ENCODE data around the gene TBRG4.

The TBRG4 gene

DNA sequence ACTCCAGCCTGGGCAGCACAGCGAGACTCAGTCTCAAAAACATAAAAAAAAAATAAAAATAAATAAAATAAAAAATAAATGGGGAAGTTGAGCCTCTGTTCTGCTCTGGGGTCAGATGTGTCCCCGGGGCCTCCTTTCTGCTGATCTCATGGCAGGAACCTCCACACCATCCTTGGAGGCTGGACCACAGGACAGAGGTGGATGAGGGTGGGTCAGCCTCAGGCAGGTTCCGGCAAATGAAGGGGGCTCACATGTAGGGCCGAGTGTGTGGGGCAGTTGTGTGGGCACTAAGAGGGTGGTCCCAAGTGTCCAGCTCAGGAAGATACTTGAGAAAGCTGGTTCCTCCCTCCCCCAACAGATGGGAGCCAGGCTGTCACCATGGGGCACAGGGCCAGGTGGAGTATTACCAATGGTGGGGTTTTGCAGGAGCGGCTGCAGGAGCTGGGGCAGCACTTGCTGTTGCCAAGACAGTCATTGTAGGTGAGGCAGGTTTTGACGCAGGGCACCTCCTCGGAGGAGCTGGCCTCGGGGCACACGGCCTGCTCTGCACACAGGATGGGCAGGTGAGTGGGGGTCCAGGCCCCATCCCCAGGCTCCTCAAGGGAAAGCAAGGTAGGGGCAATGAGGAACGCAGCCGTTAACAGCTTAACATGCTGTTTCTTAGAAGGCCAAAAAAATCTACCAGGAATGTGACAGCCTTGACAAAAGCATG, 13.9 kb upstream of the TBRG4 start:
- TF ChIP-seq, protein P1, sequence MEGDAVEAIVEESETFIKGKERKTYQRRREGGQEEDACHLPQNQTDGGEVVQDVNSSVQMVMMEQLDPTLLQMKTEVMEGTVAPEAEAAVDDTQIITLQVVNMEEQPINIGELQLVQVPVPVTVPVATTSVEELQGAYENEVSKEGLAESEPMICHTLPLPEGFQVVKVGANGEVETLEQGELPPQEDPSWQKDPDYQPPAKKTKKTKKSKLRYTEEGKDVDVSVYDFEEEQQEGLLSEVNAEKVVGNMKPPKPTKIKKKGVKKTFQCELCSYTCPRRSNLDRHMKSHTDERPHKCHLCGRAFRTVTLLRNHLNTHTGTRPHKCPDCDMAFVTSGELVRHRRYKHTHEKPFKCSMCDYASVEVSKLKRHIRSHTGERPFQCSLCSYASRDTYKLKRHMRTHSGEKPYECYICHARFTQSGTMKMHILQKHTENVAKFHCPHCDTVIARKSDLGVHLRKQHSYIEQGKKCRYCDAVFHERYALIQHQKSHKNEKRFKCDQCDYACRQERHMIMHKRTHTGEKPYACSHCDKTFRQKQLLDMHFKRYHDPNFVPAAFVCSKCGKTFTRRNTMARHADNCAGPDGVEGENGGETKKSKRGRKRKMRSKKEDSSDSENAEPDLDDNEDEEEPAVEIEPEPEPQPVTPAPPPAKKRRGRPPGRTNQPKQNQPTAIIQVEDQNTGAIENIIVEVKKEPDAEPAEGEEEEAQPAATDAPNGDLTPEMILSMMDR (IDR thresholded peaks at IDR 0.05): no peak
- H3K4me1 ChIP-seq (ENCODE audit: control insufficient read depth in 1 of 2, insufficient read depth in 1 of 2, low read depth in 1 of 2, low read length in 1 of 2): no peaks in the 10 kb centered on the region
- no peak overlapping the region for H3K4me3 ChIP-seq (ENCODE audit: low read depth in 1 of 2, low read length in 1 of 2)
- no peaks in the 10 kb centered on the region for H3K27me3 ChIP-seq
- no peaks in the 10 kb centered on the region for H3K9me3 ChIP-seq
- H3K27ac ChIP-seq: no peak overlapping the region
- H3K36me3 ChIP-seq: no peaks in the 10 kb centered on the region

DNA sequence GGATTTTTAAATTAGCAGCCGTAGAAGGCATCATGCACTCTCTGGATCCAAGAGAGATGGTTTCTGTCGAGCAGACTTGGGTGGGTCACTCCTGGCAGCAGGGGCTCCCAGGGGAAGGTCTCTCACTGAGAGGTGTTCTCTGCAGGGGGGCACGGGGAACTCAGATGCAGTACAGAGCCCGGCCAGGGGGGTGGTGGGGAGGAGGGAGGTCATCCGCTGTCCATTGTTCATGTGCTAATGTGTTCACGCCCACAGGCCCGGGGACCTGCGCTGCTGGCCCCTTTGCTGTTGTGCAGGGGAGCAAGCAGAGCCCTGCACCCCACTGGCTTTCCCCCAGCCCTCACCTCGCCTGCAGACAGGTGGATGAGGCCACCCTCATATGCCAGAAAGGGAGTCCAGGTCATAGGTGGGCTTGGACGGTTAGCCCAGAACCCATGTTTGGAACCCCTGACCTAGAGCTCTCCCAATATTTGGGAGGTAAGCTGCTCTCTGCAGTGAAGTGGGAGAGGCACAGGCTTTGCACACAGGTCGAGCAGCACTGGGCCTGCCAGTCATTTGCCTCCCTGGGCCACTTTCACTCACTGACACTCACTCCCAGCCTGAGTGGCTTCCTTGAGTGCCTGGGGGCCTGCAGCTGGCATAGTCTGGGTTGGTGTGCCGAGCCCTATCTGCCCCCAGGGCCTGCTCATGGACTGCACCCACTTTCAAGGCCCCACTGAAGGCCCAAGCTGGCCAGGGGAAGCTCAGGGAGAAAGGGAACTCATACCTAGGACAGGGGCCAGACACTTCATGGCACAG, 12.6 kb upstream of the TBRG4 start:
- Histone ChIP-seq H3K27me3 (no peaks in the 10 kb centered on the region), H3K36me3 (no peaks in the 10 kb centered on the region), H3K4me3 (ENCODE audit: low read depth in 1 of 2, low read length in 1 of 2) (no peak overlapping the region), H3K4me1 (ENCODE audit: control insufficient read depth in 1 of 2, insufficient read depth in 1 of 2, low read depth in 1 of 2, low read length in 1 of 2) (no peaks in the 10 kb centered on the region), H3K9me3 (no peaks in the 10 kb centered on the region), H3K27ac (no peak overlapping the region)
- TF ChIP-seq, protein P1 (IDR thresholded peaks at IDR 0.05): no peak

DNA sequence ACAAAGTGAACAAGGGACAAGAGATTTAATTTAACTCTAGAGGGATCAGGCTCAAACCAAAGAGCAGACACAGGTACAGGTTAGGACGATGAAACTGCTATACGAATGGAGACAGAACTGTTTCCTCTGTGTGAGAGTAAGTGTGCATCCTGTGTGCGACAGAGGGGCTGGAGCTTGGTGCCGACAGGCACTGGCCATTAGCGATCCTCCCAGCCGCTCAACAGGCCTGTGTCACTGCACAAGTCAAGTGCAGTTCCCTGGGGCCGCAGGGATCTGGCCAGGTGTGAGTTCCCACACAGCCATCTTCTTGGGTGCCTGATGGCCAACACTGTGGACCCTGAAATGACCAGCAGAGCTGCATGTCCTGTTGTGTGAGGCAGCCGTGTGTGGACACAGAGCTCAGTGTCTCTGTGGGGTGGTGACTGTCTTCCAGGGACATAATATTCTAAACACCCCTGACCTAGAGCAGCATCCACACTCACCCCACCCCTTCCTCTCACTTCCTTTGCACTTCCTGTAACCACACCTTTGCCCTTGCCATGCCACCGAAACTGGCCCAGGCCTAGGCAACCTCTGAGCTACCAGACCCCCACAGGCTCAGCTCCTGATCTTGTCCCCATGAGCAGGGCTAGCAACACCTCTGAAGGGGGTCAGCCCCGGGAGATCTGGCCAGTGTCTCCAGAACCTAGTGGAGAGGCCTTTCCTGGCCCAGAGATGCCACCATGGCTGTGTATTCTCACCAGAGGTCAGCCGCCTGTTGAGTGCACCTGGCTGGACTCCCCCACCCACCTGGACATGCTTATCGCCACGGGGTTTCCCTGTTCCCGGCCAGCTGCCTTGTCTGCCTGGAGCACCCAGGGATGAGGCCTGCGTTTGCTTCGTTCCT, 11.7 kb upstream of the TBRG4 start:
- H3K27ac ChIP-seq: no peak overlapping the region

DNA sequence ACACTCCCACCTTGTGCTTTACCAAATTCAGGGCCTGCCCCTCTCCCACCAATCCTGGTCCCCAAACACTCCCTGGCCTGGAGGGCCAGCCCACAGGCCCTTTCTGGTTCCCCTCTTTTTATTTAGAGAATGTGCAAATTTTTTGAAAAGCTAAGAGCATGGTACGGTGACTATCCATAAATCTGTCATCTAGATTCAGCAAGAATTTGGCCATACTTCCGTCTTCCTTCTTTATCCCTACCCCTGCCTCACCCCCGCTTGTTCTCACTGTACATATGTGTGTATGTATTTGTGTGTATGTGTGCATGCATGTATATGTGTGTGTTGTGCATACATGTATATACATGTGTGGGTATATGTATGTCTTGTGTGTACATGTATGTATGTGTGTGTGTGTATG, 8.1 kb upstream of the TBRG4 start:
- TF ChIP-seq, protein P1 (IDR thresholded peaks at IDR 0.05): no peak
- no peak overlapping the region for H3K27ac ChIP-seq
- H3K9me3 ChIP-seq: no peaks in the 10 kb centered on the region
- no peak overlapping the region for H3K4me3 ChIP-seq (ENCODE audit: low read depth in 1 of 2, low read length in 1 of 2)
- no peaks in the 10 kb centered on the region for H3K4me1 ChIP-seq (ENCODE audit: control insufficient read depth in 1 of 2, insufficient read depth in 1 of 2, low read depth in 1 of 2, low read length in 1 of 2)
- no peaks in the 10 kb centered on the region for H3K36me3 ChIP-seq
- H3K27me3 ChIP-seq: no peaks in the 10 kb centered on the region

More for the DNA sequence above, 11.7 kb upstream of the TBRG4 start:
- TF ChIP-seq, protein P1 (IDR thresholded peaks at IDR 0.05): no peak
- Histone ChIP-seq H3K4me1 (ENCODE audit: control insufficient read depth in 1 of 2, insufficient read depth in 1 of 2, low read depth in 1 of 2, low read length in 1 of 2) (no peaks in the 10 kb centered on the region), H3K4me3 (ENCODE audit: low read depth in 1 of 2, low read length in 1 of 2) (no peak overlapping the region), H3K9me3 (no peaks in the 10 kb centered on the region), H3K36me3 (no peaks in the 10 kb centered on the region), H3K27me3 (no peaks in the 10 kb centered on the region)

DNA sequence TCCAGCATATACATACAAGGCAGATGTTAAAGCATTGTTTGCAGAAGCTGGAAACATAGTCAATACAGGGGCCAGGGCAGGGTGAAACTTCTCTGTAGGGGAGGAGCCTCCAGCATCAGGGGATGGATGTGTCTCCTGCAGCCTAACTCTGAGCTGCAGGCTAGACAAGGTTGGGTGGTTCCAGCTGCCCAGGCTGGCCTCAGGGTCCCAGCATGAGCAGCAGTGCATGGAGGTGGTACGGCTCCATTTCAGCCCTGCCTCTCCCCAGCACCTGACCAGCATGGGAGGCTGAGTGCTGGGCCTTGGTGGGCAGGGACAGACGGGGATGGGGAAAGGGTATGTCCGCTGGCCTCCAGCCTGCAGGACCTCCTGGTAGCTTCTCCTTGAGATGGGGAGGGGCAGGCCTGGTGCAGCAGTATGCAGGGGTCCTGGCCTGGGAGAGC, 7.4 kb upstream of the TBRG4 start:
- Histone ChIP-seq H3K27ac (no peak overlapping the region), H3K36me3 (no peaks in the 10 kb centered on the region), H3K9me3 (no peaks in the 10 kb centered on the region), H3K4me1 (ENCODE audit: control insufficient read depth in 1 of 2, insufficient read depth in 1 of 2, low read depth in 1 of 2, low read length in 1 of 2) (no peaks in the 10 kb centered on the region), H3K4me3 (ENCODE audit: low read depth in 1 of 2, low read length in 1 of 2) (no peak overlapping the region), H3K27me3 (no peaks in the 10 kb centered on the region)
- TF ChIP-seq, protein P1 (IDR thresholded peaks at IDR 0.05): no peak

Data from neutrophil (primary cell).